Panc1 (cell line): ENCODE data around the gene C12orf42. TPM values are rescaled to one million over a fixed set of nuclear protein-coding genes. Genes with fewer than 3 reads are reported as not detected.

Experiments used
- ATAC-seq: fragments of 200-7000 bp; cut with Tn5 transposase; 2 replicates; pipeline ENCODE4 v1.9.1; 2020; ENCODE audit warnings: mild to moderate bottlenecking, moderate library complexity
- BruUV-seq: library from RNA; stranded (reverse); fragments of 400-500 nt; replicated peaks from 2 replicates; lab custom pipeline; 2021; lab: Mats Ljungman, UMichigan
- CTCF ChIA-PET: fragments of 300-600 bp; sonication (Branson Sonifier 250); formaldehyde crosslinking; loops from one replicate; lab custom pipeline; 2022; ENCODE audit warnings: antibody characterized with exemption; lab: Charles Lee
- POLR2A ChIA-PET: fragments of 300-600 bp; sonication (Branson Sonifier 250); formaldehyde crosslinking; loops from one replicate; lab custom pipeline; 2022; ENCODE audit warnings: antibody characterized with exemption; lab: Charles Lee
- DNase-seq: peaks from one replicate; pipeline ENCODE4 v3.0.0-alpha.2; 2010; ENCODE audit warnings: low read depth, low spot score
- H3K27ac ChIP-seq: 2 replicates; pipeline ENCODE4 v1.5.1; 2011; ENCODE audit warnings: mild to moderate bottlenecking, low read length, inconsistent platforms
- H3K27me3 ChIP-seq: fragments of 200-500 bp; sonication (Bioruptor generic); 2 replicates; pipeline ENCODE4 v1.6.0; 2014; ENCODE audit warnings: low read length, inconsistent platforms; ENCODE audit not compliant: control insufficient read depth, insufficient read depth
- H3K36me3 ChIP-seq: fragments of 200-500 bp; sonication (Bioruptor generic); 2 replicates; pipeline ENCODE4 v1.5.1; 2014; ENCODE audit warnings: inconsistent platforms, mild to moderate bottlenecking, low read length, moderate library complexity; ENCODE audit not compliant: control insufficient read depth, insufficient read depth
- H3K4me1 ChIP-seq: 2 replicates; pipeline ENCODE4 v1.5.1; 2011; ENCODE audit warnings: inconsistent platforms, mild to moderate bottlenecking, low read length, moderate library complexity; ENCODE audit not compliant: control insufficient read depth, insufficient read depth
- H3K4me3 ChIP-seq, 2 experiments: 2 replicates each; pipeline ENCODE4 v1.5.1; 2011 to 2012; ENCODE audit warnings: low read depth in 2 of 2, low read length in 2 of 2, mild to moderate bottlenecking in 2 of 2, inconsistent platforms in 1 of 2, moderate library complexity in 1 of 2
- H3K9me3 ChIP-seq: fragments of 200-500 bp; sonication (Bioruptor generic); 2 replicates; pipeline ENCODE4 v1.5.1; 2014; ENCODE audit warnings: low read depth, mild to moderate bottlenecking, inconsistent platforms, low read length, moderate library complexity; ENCODE audit not compliant: control insufficient read depth, insufficient read depth
- CTCF ChIP-seq: fragments of 450-650 bp; IDR thresholded peaks from 2 replicates; pipeline ENCODE4 v1.5.1; 2017; ENCODE audit warnings: mild to moderate bottlenecking
- POLR2AphosphoS5 ChIP-seq: IDR thresholded peaks from 2 replicates; pipeline ENCODE4 v1.6.1; 2012; ENCODE audit warnings: mild to moderate bottlenecking, low read depth, low read length, moderate library complexity
- REST ChIP-seq, 2 experiments: IDR thresholded peaks; 2 replicates each; pipeline ENCODE4 v1.6.1; 2011 to 2012; ENCODE audit warnings: low read depth in 2 of 2, control low read depth in 1 of 2, low read length in 1 of 2, mild to moderate bottlenecking in 1 of 2, moderate library complexity in 1 of 2; ENCODE audit not compliant: insufficient read depth in 1 of 2
- SIN3A ChIP-seq: IDR thresholded peaks from 2 replicates; pipeline ENCODE4 v1.6.1; 2012; ENCODE audit warnings: low read depth, mild to moderate bottlenecking, low read length, moderate library complexity, borderline replicate concordance; ENCODE audit not compliant: insufficient read depth
- TCF7L2 ChIP-seq: IDR thresholded peaks from 2 replicates; pipeline ENCODE4 v1.6.1; 2011; ENCODE audit warnings: mild to moderate bottlenecking, low read depth, low read length, inconsistent platforms
- in situ Hi-C: cut with HindIII; loops from 2 replicates; pipeline ENCODE4 v1.10.0; 2016; ENCODE audit warnings: low sequenced_read_pairs, low pct_unique_long_range_greater_than_20kb
- intact Hi-C: fragments of 100-400 bp; cut with micrococcal nuclease; formaldehyde crosslinking; loops from one replicate; pipeline ENCODE4 v1.10.0; 2022; ENCODE audit not compliant: unreplicated experiment
- total RNA-seq: library from RNA; stranded (reverse); gene quantifications from one replicate; pipeline ENCODE4 v1.2.1, GENCODE V29; 2021; ENCODE audit not compliant: unreplicated experiment

C12orf42 gene
- total RNA-seq, 1 experiment from 2014 or later, result not detected

- TF ChIP-seq REST (IDR thresholded peaks at IDR 0.05; ENCODE audit: insufficient read depth in 1 of 2, low read depth in 2 of 2, low read length in 1 of 2) (no peak), TCF7L2 (no peak), POLR2AphosphoS5 (no peak), SIN3A (no peak), CTCF (no peak)
- Histone ChIP-seq H3K27me3 (no peaks in the 10 kb centered on the region), H3K36me3 (no peaks in the 10 kb centered on the region), H3K9me3 (no peaks in the 10 kb centered on the region), H3K27ac (no peak overlapping the region), H3K4me3 (no peak overlapping the region), H3K4me1 (no peaks in the 10 kb centered on the region)
- ATAC-seq (no peak), DNase-seq (no peak)
- BruUV-seq, result no TSS peak
- intact Hi-C loops, result no loop called here
- in situ Hi-C loops, result no loop called here
- POLR2A ChIA-PET, result no interaction called here
- CTCF ChIA-PET, result interaction anchor here (0.5 kb wide), 1 partner anchor 15 kb away, joined by 5 read pairs; no protein-coding TSS in a partner anchor
Measured at GRCh38 chr12:103462675-103463074, 33.1 kb downstream of the C12orf42 start.

DNA sequence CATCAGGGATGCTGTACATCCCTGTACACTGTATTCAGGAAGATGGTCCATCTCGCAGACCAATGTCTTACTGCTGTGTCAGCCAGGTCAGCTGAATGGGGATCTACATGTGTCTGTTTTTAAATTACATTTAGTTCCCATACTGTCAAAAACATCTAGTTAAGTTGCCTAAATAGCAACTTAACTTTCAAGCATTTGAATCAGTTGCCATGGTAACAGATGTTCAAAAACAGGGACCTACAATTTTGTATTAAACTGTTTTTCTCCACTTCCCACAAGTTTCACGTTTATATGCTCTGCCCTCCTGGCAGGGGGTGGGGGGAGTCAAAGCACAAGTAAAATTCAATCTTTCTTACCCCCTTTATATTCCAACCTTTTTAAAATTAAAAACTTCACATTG, 38.3 kb downstream of the C12orf42 start:
- CTCF ChIA-PET, result no interaction called here
- TF ChIP-seq TCF7L2 (no peak), SIN3A (no peak), REST (IDR thresholded peaks at IDR 0.05; ENCODE audit: insufficient read depth in 1 of 2, low read depth in 2 of 2, low read length in 1 of 2) (no peak), POLR2AphosphoS5 (no peak), CTCF (no peak)
- BruUV-seq, result no TSS peak
- no peaks in the 10 kb centered on the region for H3K36me3 ChIP-seq
- in situ Hi-C loops (no loop called here), intact Hi-C loops (no loop called here)
- no peaks in the 10 kb centered on the region for H3K9me3 ChIP-seq
- POLR2A ChIA-PET, result no interaction called here
- H3K4me3 ChIP-seq, result no peak overlapping the region
- no peaks in the 10 kb centered on the region for H3K27me3 ChIP-seq
- H3K4me1 ChIP-seq, result no peaks in the 10 kb centered on the region
- H3K27ac ChIP-seq, result no peak overlapping the region
- no peak for ATAC-seq
- DNase-seq, result no peak
